Inflammatory macrophage treated with lipopolysaccharide for 1 hour (primary cell): ENCODE measurements around the gene SMARCA4.

Source experiments
- DNase-seq, 2 donors: peaks; one replicate each; pipeline ENCODE4 v3.0.0-alpha.2; 2020 to 2022

SMARCA4 gene

GRCh38 chr19:11106477-11106876 lies 145.6 kb downstream of the SMARCA4 start:
- DNase-seq, result no peak

GRCh38 chr19:11108746-11109145 lies 147.9 kb downstream of the SMARCA4 start:
- DNase-seq, result no peak

- no peak for DNase-seq
Measured at GRCh38 chr19:11111117-11111770, 150.4 kb downstream of the SMARCA4 start.

GRCh38 chr19:11111771-11112144 lies 150.9 kb downstream of the SMARCA4 start:
- no peak for DNase-seq
